Activated naive CD4-positive, alpha-beta T cell treated with anti-CD3 and anti-CD28 coated beads for 36 hours (primary cell): ENCODE data around the gene PCID2. TPM values are rescaled to one million over a fixed set of nuclear protein-coding genes. Genes with fewer than 3 reads are reported as not detected.
"Not testable (repeated sequence)": the region's sequence is repeated elsewhere in the genome, so short reads cannot be mapped to it uniquely, and the experiment has no call there.

ENCODE experiments used
- CTCF ChIA-PET: fragments of 350-600 bp; sonication (Branson Sonifier 250); formaldehyde crosslinking; loops from one replicate; lab custom pipeline; 2021; ENCODE audit warnings: antibody characterized with exemption; lab: Charles Lee
- DNase-seq: peaks from one replicate; pipeline ENCODE4 v3.0.0-alpha.2; 2020
- H3K27ac Mint-ChIP-seq: one replicate; pipeline ENCODE4 v1.8.0; 2021; ENCODE audit warnings: mild to moderate bottlenecking, mixed read lengths
- H3K27me3 Mint-ChIP-seq: one replicate; pipeline ENCODE4 v1.8.0; 2021; ENCODE audit warnings: low read depth, mixed read lengths
- H3K36me3 Mint-ChIP-seq: one replicate; pipeline ENCODE4 v1.8.0; 2021; ENCODE audit warnings: low read depth, mixed read lengths
- H3K4me1 Mint-ChIP-seq: one replicate; pipeline ENCODE4 v1.8.0; 2021; ENCODE audit warnings: low read depth, mixed read lengths
- H3K4me3 Mint-ChIP-seq: one replicate; pipeline ENCODE4 v1.8.0; 2021; ENCODE audit warnings: mild to moderate bottlenecking, moderate library complexity, mixed read lengths
- H3K9me3 Mint-ChIP-seq: one replicate; pipeline ENCODE4 v1.8.0; 2021; ENCODE audit warnings: mixed read lengths
- intact Hi-C: fragments of 100-400 bp; cut with micrococcal nuclease; formaldehyde crosslinking; loops from one replicate; pipeline ENCODE4 v1.15.1; 2023
- total RNA-seq, 2 experiments: library from RNA; stranded (reverse); gene quantifications; one replicate each; pipeline ENCODE4 v1.2.3, GENCODE V29; 2021

Gene PCID2
- total RNA-seq, 2 experiments from 2014 or later = 63.5 to 67.1 TPM

GRCh38 chr13:113167155-113167554 lies 41.3 kb downstream of the PCID2 start:
- no peak overlapping the region for H3K27ac Mint-ChIP-seq
- H3K9me3 Mint-ChIP-seq = peaks cover 7% of the 10 kb centered on the region
- H3K4me1 Mint-ChIP-seq = peaks cover 11% of the 10 kb centered on the region
- no peaks in the 10 kb centered on the region for H3K27me3 Mint-ChIP-seq
- intact Hi-C loops = no loop called here
- H3K4me3 Mint-ChIP-seq = no peak overlapping the region
- peaks cover 33% of the 10 kb centered on the region for H3K36me3 Mint-ChIP-seq
- CTCF ChIA-PET = no interaction called here
- no peak for DNase-seq

GRCh38 chr13:113166681-113167080 lies 41.8 kb downstream of the PCID2 start:
- Mint-ChIP-seq H3K9me3 (peaks cover 7% of the 10 kb centered on the region), H3K27ac (no peak overlapping the region), H3K4me3 (no peak overlapping the region), H3K27me3 (no peaks in the 10 kb centered on the region), H3K36me3 (peaks cover 32% of the 10 kb centered on the region), H3K4me1 (peaks cover 11% of the 10 kb centered on the region)
- no peak for DNase-seq
- CTCF ChIA-PET = no interaction called here
- intact Hi-C loops = no loop called here

- CTCF ChIA-PET = no interaction called here
- Mint-ChIP-seq H3K27ac (no peak overlapping the region), H3K4me1 (peaks cover 14% of the 10 kb centered on the region), H3K9me3 (peaks cover 7% of the 10 kb centered on the region), H3K27me3 (no peaks in the 10 kb centered on the region), H3K36me3 (peaks cover 29% of the 10 kb centered on the region), H3K4me3 (no peak overlapping the region)
- intact Hi-C loops = no loop called here
- no peak for DNase-seq
Measured at GRCh38 chr13:113166266-113166665, 42.2 kb downstream of the PCID2 start.

GRCh38 chr13:113164492-113164891 lies 44.0 kb downstream of the PCID2 start:
- H3K27me3 Mint-ChIP-seq = no peaks in the 10 kb centered on the region
- H3K4me1 Mint-ChIP-seq = peaks cover 14% of the 10 kb centered on the region
- intact Hi-C loops = no loop called here
- peaks cover 7% of the 10 kb centered on the region for H3K9me3 Mint-ChIP-seq
- H3K4me3 Mint-ChIP-seq = no peak overlapping the region
- H3K27ac Mint-ChIP-seq = no peak overlapping the region
- CTCF ChIA-PET = no interaction called here
- H3K36me3 Mint-ChIP-seq = peaks cover 21% of the 10 kb centered on the region
- no peak for DNase-seq

GRCh38 chr13:113162783-113163685 lies 45.4 kb downstream of the PCID2 start:
- Mint-ChIP-seq H3K27ac (peak overlapping the region; percentile 37), H3K9me3 (peaks cover 4% of the 10 kb centered on the region), H3K27me3 (no peaks in the 10 kb centered on the region), H3K4me1 (peaks cover 14% of the 10 kb centered on the region), H3K4me3 (no peak overlapping the region), H3K36me3 (peaks cover 8% of the 10 kb centered on the region)
- peak; percentile 12 for DNase-seq
- CTCF ChIA-PET = no interaction called here
- intact Hi-C loops = no loop called here

GRCh38 chr13:113161975-113162374 lies 46.5 kb downstream of the PCID2 start:
- H3K4me1 Mint-ChIP-seq = peaks cover 14% of the 10 kb centered on the region
- intact Hi-C loops, H3K27me3 Mint-ChIP-seq, H3K27ac Mint-ChIP-seq, H3K9me3 Mint-ChIP-seq, H3K4me3 Mint-ChIP-seq, H3K36me3 Mint-ChIP-seq, CTCF ChIA-PET: not testable (repeated sequence)
- DNase-seq = peak; percentile 37

- Mint-ChIP-seq H3K27me3 (no peaks in the 10 kb centered on the region), H3K4me3 (no peak overlapping the region), H3K36me3 (no peaks in the 10 kb centered on the region), H3K9me3 (no peaks in the 10 kb centered on the region), H3K27ac (no peak overlapping the region), H3K4me1 (peaks cover 14% of the 10 kb centered on the region)
- intact Hi-C loops = no loop called here
- CTCF ChIA-PET = no interaction called here
- DNase-seq = peak; percentile 14
Measured at GRCh38 chr13:113161433-113161832, 47.0 kb downstream of the PCID2 start.

- peaks cover 14% of the 10 kb centered on the region for H3K4me1 Mint-ChIP-seq
- H3K9me3 Mint-ChIP-seq = no peaks in the 10 kb centered on the region
- H3K27ac Mint-ChIP-seq = no peak overlapping the region
- CTCF ChIA-PET = no interaction called here
- DNase-seq = no peak
- intact Hi-C loops = no loop called here
- H3K27me3 Mint-ChIP-seq = no peaks in the 10 kb centered on the region
- no peaks in the 10 kb centered on the region for H3K36me3 Mint-ChIP-seq
- H3K4me3 Mint-ChIP-seq = no peak overlapping the region
Measured at GRCh38 chr13:113160983-113161382, 47.5 kb downstream of the PCID2 start.

GRCh38 chr13:113159701-113160100 lies 48.8 kb downstream of the PCID2 start:
- no peaks in the 10 kb centered on the region for H3K27me3 Mint-ChIP-seq
- H3K4me3 Mint-ChIP-seq = no peak overlapping the region
- intact Hi-C loops = no loop called here
- H3K36me3 Mint-ChIP-seq = peaks cover 1% of the 10 kb centered on the region
- peaks cover 9% of the 10 kb centered on the region for H3K9me3 Mint-ChIP-seq
- CTCF ChIA-PET = no interaction called here
- no peak for DNase-seq
- no peak overlapping the region for H3K27ac Mint-ChIP-seq
- H3K4me1 Mint-ChIP-seq = peaks cover 11% of the 10 kb centered on the region

- CTCF ChIA-PET = no interaction called here
- peaks cover 1% of the 10 kb centered on the region for H3K36me3 Mint-ChIP-seq
- no peak for DNase-seq
- intact Hi-C loops = no loop called here
- H3K4me3 Mint-ChIP-seq = no peak overlapping the region
- no peaks in the 10 kb centered on the region for H3K27me3 Mint-ChIP-seq
- no peak overlapping the region for H3K27ac Mint-ChIP-seq
- H3K4me1 Mint-ChIP-seq = peaks cover 11% of the 10 kb centered on the region
- H3K9me3 Mint-ChIP-seq = peaks cover 9% of the 10 kb centered on the region
Measured at GRCh38 chr13:113158946-113159345, 49.5 kb downstream of the PCID2 start.

GRCh38 chr13:113157929-113158747 lies 50.3 kb downstream of the PCID2 start, which contains the start of gene PROZ:
PROZ (plus strand) TSS chr13:113158648; CDS start chr13:113158661, 13 bp downstream.
- intact Hi-C loops = no loop called here
- no peak within 1 kb of the TSS for H3K27ac Mint-ChIP-seq
- CTCF ChIA-PET = no interaction called here

GRCh38 chr13:113157206-113157928 lies 51.1 kb downstream of the PCID2 start:
- peaks cover 4% of the 10 kb centered on the region for H3K27me3 Mint-ChIP-seq
- H3K36me3 Mint-ChIP-seq = peaks cover 1% of the 10 kb centered on the region
- peaks cover 18% of the 10 kb centered on the region for H3K4me1 Mint-ChIP-seq
- no peak overlapping the region for H3K27ac Mint-ChIP-seq
- intact Hi-C loops = no loop called here
- no peak overlapping the region for H3K4me3 Mint-ChIP-seq
- CTCF ChIA-PET = interaction anchor here (0.7 kb wide), 1 partner anchor 284 kb away, joined by 3 read pairs; no protein-coding TSS in a partner anchor
- DNase-seq = no peak
- H3K9me3 Mint-ChIP-seq = peaks cover 9% of the 10 kb centered on the region

More at GRCh38 chr13:113157929-113158747, 50.3 kb downstream of the PCID2 start, which contains the start of gene PROZ:
- no peak within 1 kb of the TSS for H3K4me3 Mint-ChIP-seq
- peaks cover 9% of the 10 kb centered on the region for H3K9me3 Mint-ChIP-seq
- DNase-seq = no peak
- H3K4me1 Mint-ChIP-seq = peaks cover 13% of the 10 kb centered on the region
- H3K36me3 Mint-ChIP-seq = peaks cover 1% of the 10 kb centered on the region
- H3K27me3 Mint-ChIP-seq = no peaks in the 10 kb centered on the region
